HG03469 (cell line): Measurements from ENCODE around the gene AGAP4.
"Not testable (repeated sequence)": the region's sequence is repeated elsewhere in the genome, so short reads cannot be mapped to it uniquely, and the experiment has no call there.

Experiments used
- ATAC-seq: cut with Tn5 transposase; IDR thresholded peaks from one replicate; pipeline ENCODE4 v1.9.1; 2021; ENCODE audit warnings: mild to moderate bottlenecking, moderate library complexity, moderate number of reproducible peaks; ENCODE audit not compliant: unreplicated experiment

The AGAP4 gene

DNA sequence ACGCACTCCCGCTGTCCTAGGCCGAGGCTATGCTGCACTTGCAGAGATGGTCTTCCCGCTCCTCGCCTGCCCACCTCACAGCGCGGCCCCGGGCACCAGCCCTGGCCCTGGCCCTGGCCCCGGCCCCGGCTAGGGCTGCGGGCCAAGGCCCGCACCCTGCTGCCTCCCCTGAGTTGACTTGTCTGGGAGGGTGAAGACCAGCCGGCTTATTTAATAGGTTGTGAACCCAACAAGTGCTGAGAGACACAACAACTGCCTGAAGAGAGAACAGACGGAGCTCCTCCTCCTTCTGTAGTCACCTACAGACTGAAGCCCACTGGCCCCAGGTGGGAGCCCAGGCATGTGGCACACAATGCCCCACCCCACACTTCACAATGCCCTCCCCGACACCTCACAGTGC, at the start of gene AGAP4:
AGAP4 (minus strand) TSS at position 101 of the 400 bp plus-strand sequence. CDS start 153 bp downstream, outside the sequence.
- not testable (repeated sequence) for ATAC-seq

- ATAC-seq: not testable (repeated sequence)
These were observed 43.4 kb upstream of the AGAP4 start for GRCh38 chr10:45890721-45891120.

DNA sequence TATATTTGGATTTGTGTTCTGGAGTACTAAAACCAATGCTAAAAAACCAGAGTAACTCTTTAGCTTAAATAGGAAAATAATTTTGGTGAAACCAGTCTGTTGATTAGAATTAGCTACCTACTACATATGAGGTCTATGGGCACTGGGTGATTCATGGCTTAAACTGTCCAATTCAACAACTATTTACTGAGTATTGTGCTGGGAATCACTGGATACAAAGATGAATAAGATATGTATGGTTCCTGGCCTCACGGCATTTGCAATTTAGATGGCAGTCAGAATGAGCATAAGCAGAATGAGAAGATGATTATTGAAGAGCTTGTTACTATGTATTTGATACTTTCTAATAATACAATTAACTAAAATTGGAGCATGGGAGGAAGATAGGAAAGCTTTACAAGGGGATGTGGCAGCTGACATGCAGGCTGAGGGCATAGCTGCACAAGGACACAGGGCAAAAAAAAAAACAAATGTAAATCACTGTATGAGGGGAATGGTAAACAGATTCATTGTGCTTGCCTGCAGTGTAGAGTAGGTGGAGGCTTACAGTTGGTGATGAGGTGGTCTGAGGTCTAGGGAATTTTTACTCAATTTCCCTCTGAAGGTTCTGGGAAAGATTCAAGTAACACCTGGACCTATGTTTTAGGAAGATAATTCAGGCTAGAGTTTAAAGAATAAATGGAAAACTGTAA, 42.4 kb upstream of the AGAP4 start:
- not testable (repeated sequence) for ATAC-seq

DNA sequence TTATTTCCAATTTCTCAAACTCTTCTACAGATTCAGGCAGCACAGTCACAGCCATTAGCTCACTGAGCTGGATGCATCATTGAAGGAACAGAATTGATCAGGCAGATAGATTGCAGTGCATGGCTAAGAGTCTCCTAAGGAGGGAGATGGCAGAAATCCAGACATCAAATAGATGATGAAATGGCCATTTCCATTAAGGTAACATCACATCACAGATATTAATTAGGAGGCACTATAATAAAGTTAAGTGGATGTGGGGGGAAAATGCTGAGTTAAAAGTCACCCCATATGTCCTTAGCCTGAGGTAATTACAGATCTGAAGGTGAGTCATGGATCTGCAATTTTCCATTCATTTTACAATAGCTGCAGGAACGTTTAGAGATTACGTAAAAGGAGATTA, 35.6 kb upstream of the AGAP4 start:
- ATAC-seq: not testable (repeated sequence)

DNA sequence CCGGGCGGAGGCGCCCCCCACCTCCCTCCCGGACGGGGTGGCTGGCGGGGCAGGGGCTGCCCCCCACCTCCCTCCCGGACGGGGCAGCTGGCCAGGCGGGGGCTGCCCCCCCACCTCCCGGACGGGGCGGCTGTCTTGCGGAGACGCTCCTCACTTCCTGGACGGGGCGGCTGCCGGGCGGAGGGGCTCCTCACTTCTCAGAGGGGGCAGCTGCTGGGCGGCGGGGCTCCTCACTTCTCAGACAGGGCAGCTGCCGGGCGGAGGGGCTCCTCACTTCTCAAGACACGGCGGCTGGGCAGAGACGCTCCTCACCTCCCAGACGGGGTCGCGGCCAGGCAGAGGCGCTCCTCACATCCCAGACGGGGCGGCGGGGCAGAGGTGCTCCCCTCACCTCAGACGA, 18.1 kb upstream of the AGAP4 start:
- ATAC-seq: not testable (repeated sequence)

DNA sequence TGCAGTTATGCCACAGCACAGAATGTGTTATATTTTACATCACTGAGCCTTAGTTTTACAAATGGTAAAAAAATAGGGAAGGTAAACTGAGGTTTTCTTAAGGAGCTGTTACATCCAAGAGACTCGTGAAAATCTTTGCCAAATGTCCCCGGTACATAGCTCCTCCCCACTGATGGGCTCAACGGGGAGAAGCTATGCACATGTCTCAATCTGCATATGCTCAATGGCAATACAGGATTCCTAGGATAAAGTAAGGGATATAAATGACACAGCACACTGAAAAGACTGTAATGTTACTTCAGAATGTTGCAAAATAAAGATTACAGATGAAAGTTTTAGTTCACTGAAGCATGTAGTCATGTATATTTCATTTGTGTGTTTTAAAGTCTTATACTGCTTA, 17.0 kb upstream of the AGAP4 start:
- ATAC-seq: not testable (repeated sequence)

GRCh38 chr10:45863632-45864031, 16.3 kb upstream of the AGAP4 start:
- not testable (repeated sequence) for ATAC-seq

DNA sequence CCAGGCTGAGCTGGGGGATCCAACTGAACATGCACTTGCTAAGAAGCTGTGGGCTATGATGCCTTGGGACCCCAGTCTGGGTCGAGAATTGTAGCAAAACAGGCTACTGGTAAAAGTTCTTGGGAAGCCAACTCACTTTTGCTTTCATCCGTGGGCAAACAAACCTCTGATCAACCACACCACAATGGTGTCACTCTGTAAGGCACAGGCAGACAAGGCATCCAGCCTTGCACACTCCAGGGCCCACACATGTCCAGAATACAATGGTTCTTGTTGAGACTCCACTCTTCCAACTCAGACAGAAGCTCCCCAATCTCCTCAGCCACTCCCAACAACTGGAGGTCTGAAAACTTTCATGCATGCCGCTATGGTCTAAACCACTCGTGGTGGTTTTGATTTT, 10.6 kb upstream of the AGAP4 start:
- ATAC-seq: not testable (repeated sequence)

- ATAC-seq: not testable (repeated sequence)
These were observed 1.2 kb upstream of the AGAP4 start for GRCh38 chr10:45848467-45848866.

DNA sequence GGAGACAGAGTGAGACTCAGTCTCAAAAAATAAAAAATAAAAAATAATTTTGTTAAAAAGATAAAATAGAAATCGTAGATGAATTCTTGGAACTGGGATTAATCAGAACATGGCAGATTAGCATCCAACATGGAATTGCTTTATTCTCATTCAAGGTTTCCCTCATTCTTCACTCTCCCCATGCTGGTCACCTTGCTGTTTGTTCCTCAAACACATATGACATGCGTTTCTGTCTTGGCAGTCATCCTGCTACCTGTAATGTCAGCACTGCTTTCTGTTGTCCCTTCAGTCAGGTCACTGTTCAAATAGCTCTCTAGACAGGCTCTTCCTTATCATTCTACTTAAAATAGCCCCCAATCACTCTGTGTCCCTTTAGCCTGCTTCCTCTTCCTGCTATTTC, 24.4 kb downstream of the AGAP4 start:
- not testable (repeated sequence) for ATAC-seq

GRCh38 chr10:45820107-45820830, 27.0 kb downstream of the AGAP4 start:
- not testable (repeated sequence) for ATAC-seq

GRCh38 chr10:45819552-45819951, 27.7 kb downstream of the AGAP4 start:
- ATAC-seq: no peak

- no peak for ATAC-seq
These were observed 29.4 kb downstream of the AGAP4 start for GRCh38 chr10:45817912-45818311.

DNA sequence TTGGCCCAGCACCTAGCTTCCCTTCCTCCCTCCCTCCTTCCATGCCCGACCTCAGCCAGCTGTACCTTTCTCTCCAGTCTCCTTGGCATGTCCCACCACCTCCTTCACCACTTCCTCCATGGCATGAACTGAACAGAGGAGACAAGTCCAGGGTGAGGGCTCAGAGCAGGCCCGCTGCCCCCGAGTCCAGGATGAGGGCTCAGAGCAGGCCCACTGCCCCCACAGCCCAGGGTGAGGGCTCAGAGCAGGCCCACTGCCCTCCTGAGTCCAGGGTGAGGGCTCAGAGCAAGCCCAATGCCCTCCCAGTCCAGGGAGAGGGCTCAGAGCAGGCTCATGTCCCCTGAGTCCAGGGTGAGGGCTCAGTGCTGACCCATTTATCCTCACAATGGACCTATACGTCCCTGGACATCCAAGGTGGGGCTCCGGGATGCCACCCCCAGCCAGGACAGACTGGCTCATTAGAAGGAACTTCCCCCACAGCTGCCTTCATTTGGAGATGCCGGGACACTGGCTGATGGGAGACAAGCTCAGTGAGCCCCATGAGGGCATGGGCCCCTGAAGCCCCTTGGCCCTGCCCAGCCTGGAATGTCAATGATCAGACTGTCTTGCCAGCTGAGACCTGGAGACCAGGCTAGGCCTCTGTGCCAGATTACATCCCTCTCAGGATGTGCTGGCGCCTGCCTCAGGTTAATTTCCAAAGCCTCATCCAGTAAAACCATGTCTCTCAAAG, 30.0 kb downstream of the AGAP4 start:
- no peak for ATAC-seq

DNA sequence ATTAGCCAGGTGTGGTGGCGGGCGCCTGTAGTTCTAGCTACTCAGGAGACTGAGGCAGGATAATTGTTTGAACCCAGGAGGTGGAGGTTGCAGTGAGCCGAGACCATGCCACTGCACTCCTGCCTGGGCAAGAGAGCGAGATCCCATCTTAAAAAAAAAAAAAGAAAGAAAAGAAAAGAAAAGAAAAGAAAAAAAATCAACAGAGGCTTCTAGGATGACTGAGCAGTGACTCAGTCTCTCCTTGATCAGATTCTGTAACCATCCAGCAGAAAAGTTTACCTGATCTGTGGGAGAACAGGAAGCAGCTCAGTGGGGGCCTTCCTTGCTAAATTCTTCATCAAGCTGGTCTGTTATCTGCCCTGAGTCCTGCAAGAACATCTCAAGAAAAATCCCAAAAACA, 33.2 kb downstream of the AGAP4 start:
- not testable (repeated sequence) for ATAC-seq

GRCh38 chr10:45812959-45813358, 34.3 kb downstream of the AGAP4 start:
- ATAC-seq: not testable (repeated sequence)

DNA sequence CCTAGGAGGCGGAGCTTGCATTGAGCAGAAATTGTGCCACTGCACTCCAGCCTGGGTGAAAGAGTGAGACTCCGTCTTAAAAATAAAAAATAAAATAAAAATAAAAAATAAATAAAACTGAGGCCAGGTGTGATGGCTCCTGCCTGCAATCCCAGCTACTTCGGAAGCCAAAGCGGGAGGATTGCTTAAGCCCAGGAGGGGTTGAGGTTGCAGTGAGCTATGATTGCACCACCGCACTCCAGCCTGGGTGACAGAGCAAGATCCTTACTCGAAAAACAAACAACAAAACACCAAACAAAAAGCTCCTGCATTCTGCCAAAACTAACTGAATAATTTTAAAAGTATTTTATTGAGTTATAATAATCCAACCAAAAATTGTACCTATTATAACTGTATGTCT, 36.2 kb downstream of the AGAP4 start:
- ATAC-seq: no peak

DNA sequence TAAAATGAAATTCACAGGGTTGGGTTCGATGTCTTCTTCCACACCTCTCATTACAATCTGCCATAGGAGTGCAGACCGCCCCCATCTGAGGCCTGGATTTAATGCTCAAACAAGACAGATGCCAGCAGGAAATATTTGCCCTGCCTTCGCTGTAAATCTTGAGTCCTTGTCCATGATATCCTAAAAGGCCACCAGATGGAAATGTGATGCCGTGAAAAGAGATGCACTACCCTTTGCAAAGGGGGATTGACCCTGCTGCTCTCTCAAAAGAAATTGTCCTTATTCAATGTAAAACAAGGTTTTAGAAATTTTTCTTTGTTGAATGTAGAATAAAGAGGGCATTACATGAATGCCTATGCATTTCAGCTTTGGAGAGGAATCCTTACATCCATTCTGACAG, 37.5 kb downstream of the AGAP4 start:
- ATAC-seq: no peak

- ATAC-seq: not testable (repeated sequence)
These were observed 42.3 kb downstream of the AGAP4 start for GRCh38 chr10:45804996-45805395.

DNA sequence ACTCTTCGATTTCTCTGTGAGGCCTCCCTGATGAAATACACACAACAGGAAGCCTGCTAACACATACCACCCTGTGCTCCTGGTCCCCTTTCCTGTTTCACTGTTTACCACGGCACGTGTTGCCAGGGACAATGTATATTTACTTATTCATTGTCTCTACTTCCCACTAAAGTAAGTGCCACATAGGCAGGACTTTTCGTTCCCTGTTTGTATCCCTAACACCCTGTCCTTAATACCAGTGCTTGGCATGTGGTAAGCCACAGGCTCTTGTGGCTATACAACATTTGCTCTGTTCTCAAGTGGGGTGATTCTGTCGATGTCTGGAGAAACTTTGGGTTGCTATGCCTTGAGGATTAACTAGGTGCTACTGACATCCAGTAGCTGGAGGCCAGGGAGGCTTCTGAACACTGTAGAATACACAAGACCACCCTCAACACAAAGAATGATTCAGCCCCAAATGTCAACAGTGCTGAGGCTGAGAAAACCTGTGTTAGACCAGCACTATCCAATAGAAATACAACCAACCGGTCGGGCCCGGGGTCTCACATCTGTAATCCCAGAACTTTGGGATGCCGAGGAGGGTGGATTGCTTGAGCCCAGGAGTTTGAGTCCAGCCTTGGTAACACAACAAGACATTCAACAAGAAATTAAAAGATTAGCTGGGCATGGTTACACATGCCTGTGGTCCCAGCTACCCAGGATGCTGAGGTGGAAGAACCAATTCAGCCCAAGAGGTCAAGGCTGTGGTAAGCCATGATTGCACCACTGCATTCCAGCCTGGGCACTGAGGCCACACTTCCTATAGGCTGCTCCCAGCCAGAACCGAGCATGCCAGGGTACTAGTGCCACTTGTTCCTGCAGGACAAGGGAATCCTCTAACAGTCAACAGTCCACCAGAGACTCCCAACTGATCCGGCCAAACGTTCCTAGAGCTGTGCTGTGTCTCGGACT, 44.0 kb downstream of the AGAP4 start:
- not testable (repeated sequence) for ATAC-seq
